B cell (primary cell): ENCODE data around the gene RNF220. TPM values are rescaled to one million over a fixed set of nuclear protein-coding genes. Genes with fewer than 3 reads are reported as not detected.

Experiments
- ATAC-seq: fragments of 200-7000 bp; cut with Tn5 transposase; one replicate; pipeline ENCODE4 v1.10.0; 2021; ENCODE audit warnings: low read depth, mild to moderate bottlenecking, moderate number of reproducible peaks, moderate library complexity
- CTCF ChIA-PET: fragments of 350-600 bp; sonication (Branson Sonifier 250); formaldehyde crosslinking; loops from one replicate; lab custom pipeline; 2021; ENCODE audit warnings: antibody characterized with exemption, inconsistent platforms; lab: Charles Lee
- POLR2A ChIA-PET: fragments of 350-600 bp; sonication (Branson Sonifier 250); formaldehyde crosslinking; loops from one replicate; lab custom pipeline; 2021; ENCODE audit warnings: antibody characterized with exemption; lab: Charles Lee
- DNase-seq: peaks from one replicate; pipeline ENCODE4 v3.0.0; 2013
- H2AFZ ChIP-seq: 2 replicates; pipeline ENCODE4 v1.6.1; 2012; ENCODE audit warnings: mild to moderate bottlenecking, low read depth, low read length; ENCODE audit not compliant: insufficient read depth, poor library complexity, severe bottlenecking
- H3K27ac ChIP-seq, 2 donors: 1 replicate in 1 of 2; 2 replicates in 1 of 2; pipeline ENCODE4 v1.5.1; 2012 to 2013; ENCODE audit warnings: low read length in 2 of 2, mild to moderate bottlenecking in 2 of 2, moderate library complexity in 1 of 2
- H3K27me3 ChIP-seq, 4 experiments: fragments of 200-600 bp in 1 of 4; sonication (generic) in 1 of 4; replicated peaks in 1 of 4; 1 replicate in 2 of 4; 2 replicates in 2 of 4; pipeline versions ENCODE4 v1.6.1 to v1.7.0; 2013 to 2016; ENCODE audit warnings: low read length in 3 of 4, mild to moderate bottlenecking in 2 of 4, mixed read lengths in 1 of 4, moderate library complexity in 1 of 4; ENCODE audit not compliant: insufficient read depth in 4 of 4, control insufficient read depth in 3 of 4; ENCODE audit errors: control extremely low read depth in 1 of 4
- H3K36me3 ChIP-seq, 2 experiments: replicated peaks in 1 of 2; 1 replicate in 1 of 2; 2 replicates in 1 of 2; pipeline versions ENCODE4 v1.6.1 to v1.7.1; 2013; ENCODE audit warnings: low read length in 1 of 2; ENCODE audit not compliant: insufficient read depth in 2 of 2, control insufficient read depth in 1 of 2; ENCODE audit errors: control extremely low read depth in 1 of 2, extremely low read depth in 1 of 2
- H3K4me1 ChIP-seq, 2 donors: fragments of 200-600 bp in 1 of 2; sonication (generic) in 1 of 2; 1 replicate in 1 of 2; 2 replicates in 1 of 2; pipeline versions ENCODE4 v1.5.1 to v1.6.1; 2013 to 2017; ENCODE audit warnings: low read length in 2 of 2; ENCODE audit not compliant: control insufficient read depth in 2 of 2, insufficient read depth in 2 of 2
- H3K4me2 ChIP-seq: replicated peaks from 2 replicates; pipeline ENCODE3; 2012; ENCODE audit warnings: mild to moderate bottlenecking, low read depth, low read length; ENCODE audit not compliant: poor library complexity, severe bottlenecking
- H3K4me3 ChIP-seq, 5 experiments: fragments of 200-600 bp in 1 of 5; sonication (generic) in 1 of 5; 1 replicate in 3 of 5; 2 replicates in 2 of 5; pipeline versions ENCODE4 v1.5.1 to v1.7.0; 2011 to 2016; ENCODE audit warnings: low read length in 4 of 5, mild to moderate bottlenecking in 4 of 5, low read depth in 2 of 5, control low read depth in 1 of 5, moderate library complexity in 1 of 5; ENCODE audit not compliant: insufficient read depth in 1 of 5; ENCODE audit errors: control extremely low read depth in 1 of 5, extremely low read depth in 1 of 5
- H3K79me2 ChIP-seq: fragments of 200-600 bp; sonication (generic); one replicate; pipeline ENCODE4 v1.6.0; 2016; ENCODE audit warnings: low read length; ENCODE audit not compliant: control insufficient read depth, insufficient read depth
- H3K9ac ChIP-seq: fragments of 200-600 bp; sonication (generic); 2 replicates; pipeline ENCODE4 v1.6.1; 2017; ENCODE audit warnings: mild to moderate bottlenecking, low read length, moderate library complexity
- H3K9me3 ChIP-seq, 3 donors: one replicate each; pipeline versions ENCODE4 v1.6.1 to v1.7.1; 2013; ENCODE audit warnings: low read length in 2 of 3; ENCODE audit not compliant: control insufficient read depth in 2 of 3, insufficient read depth in 1 of 3; ENCODE audit errors: control extremely low read depth in 1 of 3
- H4K20me1 ChIP-seq: 2 replicates; pipeline ENCODE4 v1.6.0; 2012; ENCODE audit warnings: mild to moderate bottlenecking, low read length; ENCODE audit not compliant: insufficient read depth, control insufficient read depth, poor library complexity, severe bottlenecking
- H3K27ac Mint-ChIP-seq: one replicate; pipeline ENCODE4 v1.8.0; 2021; ENCODE audit warnings: mixed read lengths
- H3K27me3 Mint-ChIP-seq: one replicate; pipeline ENCODE4 v1.8.0; 2021; ENCODE audit warnings: mixed read lengths
- H3K4me1 Mint-ChIP-seq: one replicate; pipeline ENCODE4 v1.8.0; 2021; ENCODE audit warnings: mixed read lengths
- H3K4me3 Mint-ChIP-seq: one replicate; pipeline ENCODE4 v1.8.0; 2021; ENCODE audit warnings: mixed read lengths
- H3K9me3 Mint-ChIP-seq: one replicate; pipeline ENCODE4 v1.8.0; 2022; ENCODE audit warnings: mixed read lengths; ENCODE audit not compliant: insufficient read depth
- EZH2 ChIP-seq: IDR thresholded peaks from 2 replicates; pipeline ENCODE4 v1.6.1; 2012; ENCODE audit warnings: borderline replicate concordance, low read depth, mild to moderate bottlenecking, moderate library complexity, low read length; ENCODE audit not compliant: insufficient read depth, poor library complexity, severe bottlenecking
- WGBS: methylation state at CpG from one replicate; pipeline ENCODE4 v1.1.5; 2013; ENCODE audit warnings: missing lambda C conversion rate; ENCODE audit not compliant: insufficient coverage; 5-methylcytosine and 5-hydroxymethylcytosine counted together
- intact Hi-C: fragments of 100-400 bp; cut with micrococcal nuclease; formaldehyde crosslinking; loops from one replicate; pipeline ENCODE4 v1.10.0; 2022
- polyA plus RNA-seq: library from polyadenylated mRNA; depleted of rRNA; stranded (reverse); fragments of >200 nt; gene quantifications from 2 replicates; pipeline ENCODE4 v1.2.3, GENCODE V29; 2012
- total RNA-seq, 2 donors: library from RNA; stranded (reverse); fragments of 120-200 nt in 1 of 2; gene quantifications; 1 replicate in 1 of 2; 2 replicates in 1 of 2; pipeline versions ENCODE4 v1.2.3 to v1.2.4, GENCODE V29; 2013 to 2022
- TF ChIP-seq, protein P1 (sequence below): fragments of 200-600 bp; IDR thresholded peaks from one replicate; pipeline ENCODE4 v1.8.0; 2022; ENCODE audit warnings: antibody characterized with exemption, mild to moderate bottlenecking

Gene RNF220
- total and polyA plus RNA-seq, 2 donors (not counting 1 experiment from before 2014, with no cell fraction given): 115 to 141 TPM

GRCh38 chr1:44422161-44422560 lies 17.1 kb downstream of the RNF220 start:
- intact Hi-C loops: no loop called here

More at GRCh38 chr1:44422161-44422560, 17.1 kb downstream of the RNF220 start:
- Histone ChIP-seq H3K4me1 (peaks cover 19 to 25% of the 10 kb centered on the region in 2 donors), H3K4me2 (no peak overlapping the region), H3K27me3 (peaks cover 0 to 75% (median 63%) of the 10 kb centered on the region in 4 experiments), H3K9ac (no peak overlapping the region), H4K20me1 (no peaks in the 10 kb centered on the region), H2AFZ (no peak overlapping the region), H3K4me3 (no peak overlapping the region), H3K27ac (no peak overlapping the region), H3K9me3 (peaks cover 0 to 7% (median 0%) of the 10 kb centered on the region in 3 donors), H3K36me3 (no peaks in the 10 kb centered on the region), H3K79me2 (no peaks in the 10 kb centered on the region)
- H3K9me3 Mint-ChIP-seq: no peaks in the 10 kb centered on the region
- peaks cover 18% of the 10 kb centered on the region for H3K4me1 Mint-ChIP-seq
- DNase-seq: no peak
- 14% methylated on average over 3 of the region's 6 CpGs for WGBS
- POLR2A ChIA-PET: no interaction called here
- no peak for TF ChIP-seq EZH2
- TF ChIP-seq, protein P1, sequence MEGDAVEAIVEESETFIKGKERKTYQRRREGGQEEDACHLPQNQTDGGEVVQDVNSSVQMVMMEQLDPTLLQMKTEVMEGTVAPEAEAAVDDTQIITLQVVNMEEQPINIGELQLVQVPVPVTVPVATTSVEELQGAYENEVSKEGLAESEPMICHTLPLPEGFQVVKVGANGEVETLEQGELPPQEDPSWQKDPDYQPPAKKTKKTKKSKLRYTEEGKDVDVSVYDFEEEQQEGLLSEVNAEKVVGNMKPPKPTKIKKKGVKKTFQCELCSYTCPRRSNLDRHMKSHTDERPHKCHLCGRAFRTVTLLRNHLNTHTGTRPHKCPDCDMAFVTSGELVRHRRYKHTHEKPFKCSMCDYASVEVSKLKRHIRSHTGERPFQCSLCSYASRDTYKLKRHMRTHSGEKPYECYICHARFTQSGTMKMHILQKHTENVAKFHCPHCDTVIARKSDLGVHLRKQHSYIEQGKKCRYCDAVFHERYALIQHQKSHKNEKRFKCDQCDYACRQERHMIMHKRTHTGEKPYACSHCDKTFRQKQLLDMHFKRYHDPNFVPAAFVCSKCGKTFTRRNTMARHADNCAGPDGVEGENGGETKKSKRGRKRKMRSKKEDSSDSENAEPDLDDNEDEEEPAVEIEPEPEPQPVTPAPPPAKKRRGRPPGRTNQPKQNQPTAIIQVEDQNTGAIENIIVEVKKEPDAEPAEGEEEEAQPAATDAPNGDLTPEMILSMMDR: no peak
- H3K4me3 Mint-ChIP-seq: no peak overlapping the region
- no peak overlapping the region for H3K27ac Mint-ChIP-seq
- no peak for ATAC-seq
- CTCF ChIA-PET: no interaction called here
- peaks cover 73% of the 10 kb centered on the region for H3K27me3 Mint-ChIP-seq
